GM12878 (cell line): ENCODE data around the gene ZNF599.

Experiments
- BMI1 ChIP-seq: fragments of 450-650 bp; IDR thresholded peaks from 2 replicates; pipeline ENCODE4 v1.6.1; 2016; ENCODE audit warnings: mild to moderate bottlenecking, moderate library complexity, borderline replicate concordance
- EZH2 ChIP-seq: IDR thresholded peaks from 2 replicates; pipeline ENCODE4 v1.6.1; 2012; ENCODE audit warnings: low read depth, mild to moderate bottlenecking, control low read depth, inconsistent platforms, low read length, borderline replicate concordance; ENCODE audit not compliant: control insufficient read depth
- MAX ChIP-seq: IDR thresholded peaks from 2 replicates; pipeline ENCODE4 v1.6.1; 2012; ENCODE audit warnings: low read depth, low read length, improper control_type of control experiment
- ZBTB33 ChIP-seq: fragments of 450-650 bp; IDR thresholded peaks from 2 replicates; pipeline ENCODE4 v1.6.1; 2017; ENCODE audit warnings: mild to moderate bottlenecking

GRCh38 chr19:34773555-34773864 lies 495 bp upstream of the ZNF599 start:
- TF ChIP-seq ZBTB33 (no peak), EZH2 (no peak), BMI1 (no peak), MAX (no peak)
